ENCODE results near the gene ANAPC5. TPM values are rescaled to one million over a fixed set of nuclear protein-coding genes. Genes with fewer than 3 reads are reported as not detected.
"Not testable (repeated sequence)": the region's sequence is repeated elsewhere in the genome, so short reads cannot be mapped to it uniquely, and the experiment has no call there.

Gene ANAPC5
- total and polyA plus RNA-seq, 2 donors (not counting 1 experiment from before 2014, with no cell fraction given): 113 to 149 TPM

DNA sequence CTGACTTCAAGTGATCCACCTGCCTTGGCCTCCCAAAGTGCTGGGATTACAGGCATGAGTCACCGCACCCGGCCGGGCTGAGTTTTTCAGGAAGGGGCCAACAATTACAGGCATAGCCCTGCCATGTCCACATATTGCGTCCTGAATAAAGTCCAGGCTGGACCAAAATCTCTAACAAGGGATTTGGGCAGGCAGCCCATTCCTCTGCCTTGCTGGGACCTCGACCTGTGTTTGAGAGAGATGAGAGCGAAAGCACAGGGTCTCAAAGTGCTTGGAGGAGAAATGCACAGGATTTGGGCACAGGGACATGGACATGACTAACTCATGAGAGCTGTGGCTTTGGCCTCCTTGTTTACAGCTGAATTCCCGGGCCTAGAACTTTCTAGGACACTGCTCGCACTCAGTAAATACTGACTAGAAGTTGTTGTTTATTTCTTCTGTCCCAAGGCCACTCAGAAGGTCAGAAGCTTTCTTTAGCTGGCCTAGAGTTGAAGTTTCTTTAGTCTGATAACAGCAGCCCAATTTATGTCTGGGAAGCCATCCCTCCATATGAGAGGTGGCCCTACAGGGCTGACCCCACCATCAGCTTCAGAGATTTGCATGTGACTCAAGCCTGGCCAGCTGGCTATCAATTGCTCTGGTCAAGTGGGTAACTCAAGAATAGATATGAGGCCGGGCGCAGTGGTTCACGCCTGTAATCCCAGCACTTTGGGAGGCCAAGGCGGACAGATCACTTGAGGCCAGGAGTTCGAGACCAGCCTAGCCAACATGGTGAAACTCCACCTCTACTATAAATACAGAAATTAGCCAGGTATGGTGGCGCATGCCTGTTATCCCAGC is 67.4 kb downstream of the ANAPC5 start:
- Histone ChIP-seq H3K27ac (ENCODE audit: insufficient read depth, low read length) (peak overlapping the region; percentile 39), H3K9me3 (ENCODE audit: control insufficient read depth, insufficient read depth, low read depth, low read length) (no peaks in the 10 kb centered on the region), H3K79me2 (ENCODE audit: control insufficient read depth, insufficient read depth, low read length) (peaks cover 4% of the 10 kb centered on the region), H3K4me2 (ENCODE audit: extremely low read depth, insufficient read depth, low read length) (peak overlapping the region; percentile 51), H4K20me1 (ENCODE audit: control insufficient read depth, extremely low read depth, insufficient read depth, low read length) (no peaks in the 10 kb centered on the region), H3K36me3 (ENCODE audit: control insufficient read depth, insufficient read depth, low read length) (peaks cover 3% of the 10 kb centered on the region), H3K4me1 (ENCODE audit: control insufficient read depth, extremely low read depth, insufficient read depth, low read length) (peaks cover 12% of the 10 kb centered on the region), H3K9ac (ENCODE audit: insufficient read depth, low read length) (no peak overlapping the region), H2AFZ (ENCODE audit: low read length) (no peak overlapping the region), H3K27me3 (ENCODE audit: control insufficient read depth, insufficient read depth, low read length) (no peaks in the 10 kb centered on the region), H3K4me3 (replicated peaks in 1 of 4; ENCODE audit: control extremely low read depth in 1 of 4, insufficient read depth in 1 of 4, low read depth in 3 of 4, low read length in 4 of 4) (no peak overlapping the region)
- peak in 1 of 2 donors; percentile 44 for DNase-seq (ENCODE audit: low read depth in 2 of 2)
- TF ChIP-seq, protein P1, sequence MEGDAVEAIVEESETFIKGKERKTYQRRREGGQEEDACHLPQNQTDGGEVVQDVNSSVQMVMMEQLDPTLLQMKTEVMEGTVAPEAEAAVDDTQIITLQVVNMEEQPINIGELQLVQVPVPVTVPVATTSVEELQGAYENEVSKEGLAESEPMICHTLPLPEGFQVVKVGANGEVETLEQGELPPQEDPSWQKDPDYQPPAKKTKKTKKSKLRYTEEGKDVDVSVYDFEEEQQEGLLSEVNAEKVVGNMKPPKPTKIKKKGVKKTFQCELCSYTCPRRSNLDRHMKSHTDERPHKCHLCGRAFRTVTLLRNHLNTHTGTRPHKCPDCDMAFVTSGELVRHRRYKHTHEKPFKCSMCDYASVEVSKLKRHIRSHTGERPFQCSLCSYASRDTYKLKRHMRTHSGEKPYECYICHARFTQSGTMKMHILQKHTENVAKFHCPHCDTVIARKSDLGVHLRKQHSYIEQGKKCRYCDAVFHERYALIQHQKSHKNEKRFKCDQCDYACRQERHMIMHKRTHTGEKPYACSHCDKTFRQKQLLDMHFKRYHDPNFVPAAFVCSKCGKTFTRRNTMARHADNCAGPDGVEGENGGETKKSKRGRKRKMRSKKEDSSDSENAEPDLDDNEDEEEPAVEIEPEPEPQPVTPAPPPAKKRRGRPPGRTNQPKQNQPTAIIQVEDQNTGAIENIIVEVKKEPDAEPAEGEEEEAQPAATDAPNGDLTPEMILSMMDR (conservative IDR thresholded peaks at IDR 0.05 in 1 of 2, IDR thresholded peaks at IDR 0.05 in 1 of 2; ENCODE audit: low read depth in 1 of 2, low read length in 2 of 2): no peak
- TF ChIP-seq EZH2 (IDR thresholded peaks at IDR 0.05; ENCODE audit: low read length, missing control alignments): no peak

DNA sequence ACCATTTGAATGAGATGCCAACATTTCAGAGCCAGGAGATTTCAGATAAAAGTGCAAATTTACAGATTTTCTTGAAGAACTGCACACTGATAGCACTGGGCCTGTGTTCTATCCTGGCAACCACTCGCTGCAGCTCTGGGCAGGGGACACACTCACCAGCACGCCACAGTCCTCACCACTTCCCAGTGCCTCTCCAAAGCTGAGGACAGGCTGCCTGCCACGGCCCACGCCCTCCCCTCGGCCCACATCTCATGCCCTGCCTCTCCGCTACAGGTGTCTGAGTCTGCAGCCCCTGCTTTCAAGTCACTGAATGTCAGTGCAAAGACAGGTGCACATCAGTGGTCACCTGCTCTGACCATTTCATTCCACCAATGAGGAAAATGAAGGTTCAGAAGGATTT is 68.4 kb downstream of the ANAPC5 start:
- H3K9me3 ChIP-seq (ENCODE audit: control insufficient read depth, insufficient read depth, low read depth, low read length): no peaks in the 10 kb centered on the region
- H3K4me3 ChIP-seq (replicated peaks in 1 of 4; ENCODE audit: control extremely low read depth in 1 of 4, insufficient read depth in 1 of 4, low read depth in 3 of 4, low read length in 4 of 4): no peak overlapping the region
- H3K27ac ChIP-seq (ENCODE audit: insufficient read depth, low read length): no peak overlapping the region
- H4K20me1 ChIP-seq (ENCODE audit: control insufficient read depth, extremely low read depth, insufficient read depth, low read length): no peaks in the 10 kb centered on the region
- DNase-seq (ENCODE audit: low read depth in 2 of 2): no peak
- H3K9ac ChIP-seq (ENCODE audit: insufficient read depth, low read length): no peak overlapping the region
- no peak for TF ChIP-seq EZH2 (IDR thresholded peaks at IDR 0.05; ENCODE audit: low read length, missing control alignments)
- TF ChIP-seq, protein P1 (conservative IDR thresholded peaks at IDR 0.05 in 1 of 2, IDR thresholded peaks at IDR 0.05 in 1 of 2; ENCODE audit: low read depth in 1 of 2, low read length in 2 of 2): no peak
- H3K4me2 ChIP-seq (ENCODE audit: extremely low read depth, insufficient read depth, low read length): no peak overlapping the region
- peaks cover 3% of the 10 kb centered on the region for H3K36me3 ChIP-seq (ENCODE audit: control insufficient read depth, insufficient read depth, low read length)
- peaks cover 4% of the 10 kb centered on the region for H3K79me2 ChIP-seq (ENCODE audit: control insufficient read depth, insufficient read depth, low read length)
- peaks cover 18% of the 10 kb centered on the region for H3K4me1 ChIP-seq (ENCODE audit: control insufficient read depth, extremely low read depth, insufficient read depth, low read length)
- no peak overlapping the region for H2AFZ ChIP-seq (ENCODE audit: low read length)
- no peaks in the 10 kb centered on the region for H3K27me3 ChIP-seq (ENCODE audit: control insufficient read depth, insufficient read depth, low read length)

DNA sequence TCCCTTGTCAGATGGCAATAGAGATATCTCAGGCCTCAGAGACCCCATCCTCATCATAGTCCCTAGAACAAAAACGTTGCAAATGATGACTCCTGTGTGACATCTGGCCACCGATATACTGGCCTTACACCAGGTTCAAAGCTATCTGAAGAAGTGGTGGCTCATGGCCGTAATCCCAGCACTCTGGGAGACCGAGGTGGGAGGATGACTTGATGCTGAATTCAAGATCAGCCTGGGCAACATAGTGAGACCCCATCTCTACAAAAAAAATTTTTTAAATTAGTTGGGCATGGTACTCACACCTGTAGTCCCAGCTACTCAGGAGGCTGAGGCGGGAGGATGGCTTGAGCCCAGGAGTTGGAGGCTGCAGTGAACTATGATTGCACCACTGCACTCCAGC is 68.8 kb downstream of the ANAPC5 start:
- peaks cover 3% of the 10 kb centered on the region for H3K36me3 ChIP-seq (ENCODE audit: control insufficient read depth, insufficient read depth, low read length)
- H4K20me1 ChIP-seq (ENCODE audit: control insufficient read depth, extremely low read depth, insufficient read depth, low read length): no peaks in the 10 kb centered on the region
- H3K9me3 ChIP-seq (ENCODE audit: control insufficient read depth, insufficient read depth, low read depth, low read length): no peaks in the 10 kb centered on the region
- no peak overlapping the region for H3K4me3 ChIP-seq (replicated peaks in 1 of 4; ENCODE audit: control extremely low read depth in 1 of 4, insufficient read depth in 1 of 4, low read depth in 3 of 4, low read length in 4 of 4)
- H3K4me1 ChIP-seq (ENCODE audit: control insufficient read depth, extremely low read depth, insufficient read depth, low read length): peaks cover 18% of the 10 kb centered on the region
- H2AFZ ChIP-seq (ENCODE audit: low read length): no peak overlapping the region
- no peak for DNase-seq (ENCODE audit: low read depth in 2 of 2)
- H3K9ac ChIP-seq (ENCODE audit: insufficient read depth, low read length): no peak overlapping the region
- H3K27me3 ChIP-seq (ENCODE audit: control insufficient read depth, insufficient read depth, low read length): no peaks in the 10 kb centered on the region
- no peak for TF ChIP-seq EZH2 (IDR thresholded peaks at IDR 0.05; ENCODE audit: low read length, missing control alignments)
- TF ChIP-seq, protein P1 (conservative IDR thresholded peaks at IDR 0.05 in 1 of 2, IDR thresholded peaks at IDR 0.05 in 1 of 2; ENCODE audit: low read depth in 1 of 2, low read length in 2 of 2): no peak
- peaks cover 6% of the 10 kb centered on the region for H3K79me2 ChIP-seq (ENCODE audit: control insufficient read depth, insufficient read depth, low read length)
- no peak overlapping the region for H3K4me2 ChIP-seq (ENCODE audit: extremely low read depth, insufficient read depth, low read length)
- no peak overlapping the region for H3K27ac ChIP-seq (ENCODE audit: insufficient read depth, low read length)

DNA sequence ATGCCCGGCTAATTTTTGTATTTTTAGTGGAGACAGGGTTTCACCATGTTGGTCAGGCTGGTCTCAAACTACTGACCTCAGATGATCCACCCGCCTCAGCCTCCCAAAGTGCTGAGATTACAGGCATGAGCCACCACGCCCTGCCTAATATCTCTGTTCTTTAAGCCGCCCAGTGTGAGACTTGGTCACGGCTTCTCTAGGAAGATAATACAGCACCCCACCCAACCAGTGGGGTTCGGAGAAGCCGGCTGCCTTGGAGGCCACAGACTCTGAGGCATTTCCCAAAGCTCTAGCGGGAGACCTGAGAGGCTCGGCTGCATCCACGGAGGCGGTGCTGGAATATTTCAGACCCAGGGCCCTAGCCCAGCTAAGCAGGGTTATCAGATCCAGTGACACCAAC is 69.3 kb downstream of the ANAPC5 start:
- H3K4me2 ChIP-seq (ENCODE audit: extremely low read depth, insufficient read depth, low read length); H2AFZ ChIP-seq (ENCODE audit: low read length); H3K79me2 ChIP-seq (ENCODE audit: control insufficient read depth, insufficient read depth, low read length); H3K9me3 ChIP-seq (ENCODE audit: control insufficient read depth, insufficient read depth, low read depth, low read length); H3K4me3 ChIP-seq (replicated peaks in 1 of 4; ENCODE audit: control extremely low read depth in 1 of 4, insufficient read depth in 1 of 4, low read depth in 3 of 4, low read length in 4 of 4); H3K36me3 ChIP-seq (ENCODE audit: control insufficient read depth, insufficient read depth, low read length); H3K9ac ChIP-seq (ENCODE audit: insufficient read depth, low read length); H4K20me1 ChIP-seq (ENCODE audit: control insufficient read depth, extremely low read depth, insufficient read depth, low read length); H3K27ac ChIP-seq (ENCODE audit: insufficient read depth, low read length); H3K27me3 ChIP-seq (ENCODE audit: control insufficient read depth, insufficient read depth, low read length); DNase-seq (ENCODE audit: low read depth in 2 of 2): not testable (repeated sequence)
- peaks cover 18% of the 10 kb centered on the region for H3K4me1 ChIP-seq (ENCODE audit: control insufficient read depth, extremely low read depth, insufficient read depth, low read length)
